Right lobe of liver (tissue), 6 donors: ENCODE results near the gene NUCB2. TPM values are rescaled to one million over a fixed set of nuclear protein-coding genes. Genes with fewer than 3 reads are reported as not detected.

Experiments
- ATAC-seq, 4 donors: fragments of 200-7000 bp; cut with Tn5 transposase; one replicate each; pipeline ENCODE4 v1.9.1; 2020; ENCODE audit warnings: mild to moderate bottlenecking in 4 of 4, moderate library complexity in 4 of 4
- DNase-seq, 3 donors: peaks; one replicate each; pipeline ENCODE4 v3.0.0-alpha.2; 2020
- H3K27ac ChIP-seq, 3 donors: fragments of 200-600 bp; one replicate each; pipeline ENCODE4 v1.8.0; 2022
- H3K27me3 ChIP-seq, 2 donors: fragments of 200-600 bp; one replicate each; pipeline ENCODE4 v1.8.0; 2022
- H3K36me3 ChIP-seq, 4 donors: fragments of 200-600 bp; sonication (generic) in 1 of 4; one replicate each; pipeline versions ENCODE4 v1.5.1 to v1.8.0; 2017 to 2022; ENCODE audit warnings: control low read depth in 1 of 4
- H3K4me1 ChIP-seq, 4 donors: fragments of 200-600 bp; sonication (generic) in 1 of 4; one replicate each; pipeline versions ENCODE4 v1.5.1 to v1.8.0; 2017 to 2022; ENCODE audit warnings: control low read depth in 1 of 4
- H3K4me3 ChIP-seq, 3 donors: fragments of 200-600 bp; one replicate each; pipeline ENCODE4 v1.8.0; 2022
- H3K9me3 ChIP-seq, 4 donors: fragments of 200-600 bp; sonication (generic) in 1 of 4; one replicate each; pipeline versions ENCODE4 v1.5.1 to v1.8.0; 2017 to 2022; ENCODE audit warnings: control low read depth in 1 of 4
- POLR2A ChIP-seq: fragments of 450-650 bp; IDR thresholded peaks from one replicate; pipeline ENCODE4 v1.6.1; 2017; ENCODE audit warnings: antibody characterized with exemption, mild to moderate bottlenecking
- WGBS: methylation state at CpG from one replicate; pipeline ENCODE4 v1.1.6; 2018; ENCODE audit warnings: low coverage, low lambda C conversion rate; ENCODE audit not compliant: insufficient coverage; ENCODE audit errors: missing lambda C conversion rate; 5-methylcytosine and 5-hydroxymethylcytosine counted together
- intact Hi-C, 2 donors: fragments of 100-400 bp; cut with DNase I; formaldehyde crosslinking; loops; one replicate each; pipeline versions ENCODE4 v1.11.2 to v1.14.1; 2022
- total RNA-seq, 6 experiments: library from RNA; depleted of rRNA in 2 of 6; stranded (reverse); fragments of >200 nt in 2 of 6; fragmentation: NEBNext Ultra II Directional in 3 of 6; extraction: Animal tissue kit (Norgen Biotek cat#: 25700) in 3 of 6; gene quantifications; one replicate each; pipeline versions ENCODE4 v1.1.0 to v1.2.4, GENCODE V29; 2016 to 2023
- TF ChIP-seq, protein P1 (sequence below), 4 donors: fragments of 200-600 bp in 3 of 4; fragments of 450-650 bp in 1 of 4; IDR thresholded peaks; one replicate each; pipeline versions ENCODE4 v1.5.1 to v1.8.0; 2016 to 2022; ENCODE audit warnings: antibody characterized with exemption in 4 of 4, mild to moderate bottlenecking in 2 of 4
- donor health status: DM: no; HTN: yes; CAD: no.
- donor health status: DM: no; HTN: no; CAD: no.
- donor health status: DM: no; HTN: no; CAD: no.
- donor health status: DM: no; HTN: yes; CAD: no.
- donor health status: DM: no; HTN: yes; CAD: no.

NUCB2 gene
- total RNA-seq, 6 experiments from 2014 or later, result 34.7 to 131 (median 60.9) TPM

GRCh38 chr11:17250561-17251350 lies 25.8 kb upstream of the NUCB2 start:
- intact Hi-C loops, result no loop called here
- H3K4me1 ChIP-seq, result no peaks in the 10 kb centered on the region
- H3K27me3 ChIP-seq, result no peaks in the 10 kb centered on the region
- ATAC-seq, result no peak
- TF ChIP-seq POLR2A, result no peak
- TF ChIP-seq, protein P1, sequence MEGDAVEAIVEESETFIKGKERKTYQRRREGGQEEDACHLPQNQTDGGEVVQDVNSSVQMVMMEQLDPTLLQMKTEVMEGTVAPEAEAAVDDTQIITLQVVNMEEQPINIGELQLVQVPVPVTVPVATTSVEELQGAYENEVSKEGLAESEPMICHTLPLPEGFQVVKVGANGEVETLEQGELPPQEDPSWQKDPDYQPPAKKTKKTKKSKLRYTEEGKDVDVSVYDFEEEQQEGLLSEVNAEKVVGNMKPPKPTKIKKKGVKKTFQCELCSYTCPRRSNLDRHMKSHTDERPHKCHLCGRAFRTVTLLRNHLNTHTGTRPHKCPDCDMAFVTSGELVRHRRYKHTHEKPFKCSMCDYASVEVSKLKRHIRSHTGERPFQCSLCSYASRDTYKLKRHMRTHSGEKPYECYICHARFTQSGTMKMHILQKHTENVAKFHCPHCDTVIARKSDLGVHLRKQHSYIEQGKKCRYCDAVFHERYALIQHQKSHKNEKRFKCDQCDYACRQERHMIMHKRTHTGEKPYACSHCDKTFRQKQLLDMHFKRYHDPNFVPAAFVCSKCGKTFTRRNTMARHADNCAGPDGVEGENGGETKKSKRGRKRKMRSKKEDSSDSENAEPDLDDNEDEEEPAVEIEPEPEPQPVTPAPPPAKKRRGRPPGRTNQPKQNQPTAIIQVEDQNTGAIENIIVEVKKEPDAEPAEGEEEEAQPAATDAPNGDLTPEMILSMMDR (IDR thresholded peaks at IDR 0.05), result no peak
- no peaks in the 10 kb centered on the region for H3K9me3 ChIP-seq
- no peak overlapping the region for H3K4me3 ChIP-seq
- no peak for DNase-seq
- no peaks in the 10 kb centered on the region for H3K36me3 ChIP-seq
- H3K27ac ChIP-seq, result no peak overlapping the region

DNA sequence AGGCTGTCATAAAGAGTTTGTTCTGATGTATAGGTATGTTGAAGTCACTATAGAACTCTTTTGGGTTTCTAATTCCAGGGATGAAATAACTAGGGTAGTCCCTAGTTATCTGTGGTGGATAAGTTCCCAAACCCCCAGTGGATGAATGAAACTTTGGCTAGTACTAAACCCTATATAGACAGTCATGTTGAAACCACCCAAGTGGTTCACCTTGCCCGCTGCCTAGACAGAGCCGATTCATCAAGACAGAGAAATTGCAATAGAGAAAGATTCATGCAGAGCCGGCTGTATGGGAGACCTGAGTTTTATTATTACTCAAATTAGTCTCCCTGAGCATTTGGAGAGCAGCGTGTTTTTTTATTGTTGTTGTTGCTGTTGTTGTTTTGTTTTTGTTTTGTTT lies 23.8 kb upstream of the NUCB2 start:
- no peak for TF ChIP-seq POLR2A
- TF ChIP-seq, protein P1 (IDR thresholded peaks at IDR 0.05), result no peak
- Histone ChIP-seq H3K9me3 (no peaks in the 10 kb centered on the region), H3K27ac (no peak overlapping the region), H3K4me3 (no peak overlapping the region), H3K36me3 (no peaks in the 10 kb centered on the region), H3K27me3 (no peaks in the 10 kb centered on the region), H3K4me1 (no peaks in the 10 kb centered on the region)
- no peak for DNase-seq
- WGBS, result 31% methylated on average over 2 of the region's 4 CpGs
- no peak for ATAC-seq
- intact Hi-C loops, result no loop called here

DNA sequence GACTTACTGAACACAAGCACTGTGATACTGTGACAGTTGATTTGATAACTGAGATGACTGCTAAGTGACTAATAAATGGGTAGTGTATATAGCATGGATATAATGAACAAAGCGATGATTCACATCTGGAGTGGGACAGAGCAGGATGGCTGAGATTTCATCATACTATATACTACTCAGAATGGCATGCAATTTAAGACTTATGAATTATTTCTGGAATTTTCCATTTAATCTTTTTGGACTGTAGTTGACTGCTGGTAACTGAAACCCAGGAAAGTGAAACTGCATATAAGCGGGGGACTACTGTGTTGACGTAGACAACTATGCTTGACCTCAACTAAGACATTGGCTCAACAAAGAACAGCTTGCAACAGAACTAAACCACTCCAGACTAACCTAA lies 20.0 kb upstream of the NUCB2 start:
- 61% methylated on average over 3 of the region's 3 CpGs for WGBS
- no peak overlapping the region for H3K27ac ChIP-seq
- TF ChIP-seq, protein P1 (IDR thresholded peaks at IDR 0.05), result no peak
- TF ChIP-seq POLR2A, result no peak
- H3K4me1 ChIP-seq, result no peaks in the 10 kb centered on the region
- H3K27me3 ChIP-seq, result no peaks in the 10 kb centered on the region
- H3K9me3 ChIP-seq, result no peaks in the 10 kb centered on the region
- no peaks in the 10 kb centered on the region for H3K36me3 ChIP-seq
- DNase-seq (no peak), ATAC-seq (peak in 1 of 4 donors; percentile 21)
- intact Hi-C loops, result no loop called here
- no peak overlapping the region for H3K4me3 ChIP-seq

DNA sequence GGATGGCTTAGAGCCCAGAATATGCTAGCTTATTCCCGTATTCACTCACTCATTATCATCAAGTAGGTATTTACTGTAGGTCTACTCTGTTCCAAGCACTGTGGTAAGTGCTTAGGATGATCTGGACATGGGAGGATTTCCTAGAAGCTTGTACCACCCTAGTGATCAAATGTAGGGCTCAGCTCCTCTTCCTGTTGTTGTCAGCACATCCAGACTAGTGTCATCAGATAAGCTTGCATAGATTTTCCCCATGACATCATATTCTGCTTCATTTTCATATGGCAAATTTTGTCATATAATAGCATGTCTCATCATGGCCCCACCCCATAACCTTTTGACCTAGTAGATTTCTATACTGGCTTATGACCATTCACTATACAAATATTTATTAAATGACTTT lies 19.3 kb upstream of the NUCB2 start:
- no peak for DNase-seq
- intact Hi-C loops, result no loop called here
- no peak for TF ChIP-seq POLR2A
- TF ChIP-seq, protein P1 (IDR thresholded peaks at IDR 0.05), result no peak
- Histone ChIP-seq H3K27me3 (no peaks in the 10 kb centered on the region), H3K4me3 (no peak overlapping the region), H3K36me3 (no peaks in the 10 kb centered on the region), H3K9me3 (no peaks in the 10 kb centered on the region), H3K27ac (no peak overlapping the region), H3K4me1 (no peaks in the 10 kb centered on the region)
- no peak for ATAC-seq
- WGBS, result no CpG with 5 or more reads among the region's 1 CpG

DNA sequence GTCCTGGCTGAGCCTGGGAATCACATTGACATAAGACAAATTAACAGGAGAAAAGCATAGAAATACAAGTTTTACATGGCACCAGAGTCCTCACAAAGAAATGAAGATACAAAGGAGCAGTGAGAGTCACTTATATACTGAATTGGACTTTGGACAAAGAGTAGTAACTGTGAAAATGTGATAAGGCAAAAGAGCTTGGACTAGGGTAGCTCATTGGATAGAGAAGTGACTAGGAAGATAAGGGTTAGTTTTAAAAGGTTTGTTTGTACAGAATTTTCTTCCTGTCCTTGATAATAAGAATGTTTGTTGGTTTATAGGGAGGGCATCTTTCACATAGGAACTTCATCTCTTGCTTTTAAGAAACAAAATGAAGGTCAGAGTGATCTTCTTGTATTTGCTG lies 17.9 kb upstream of the NUCB2 start:
- Histone ChIP-seq H3K27me3 (no peaks in the 10 kb centered on the region), H3K4me1 (no peaks in the 10 kb centered on the region), H3K36me3 (no peaks in the 10 kb centered on the region), H3K9me3 (no peaks in the 10 kb centered on the region), H3K4me3 (no peak overlapping the region), H3K27ac (no peak overlapping the region)
- TF ChIP-seq, protein P1 (IDR thresholded peaks at IDR 0.05), result no peak
- TF ChIP-seq POLR2A, result no peak
- DNase-seq, result no peak
- intact Hi-C loops, result no loop called here
- ATAC-seq, result no peak
